Tibial nerve (tissue), 3 donors: Measurements from ENCODE around the gene FAF2.

ENCODE experiments used
- POLR2A ChIP-seq, 2 donors: fragments of 450-650 bp; IDR thresholded peaks; one replicate each; pipeline ENCODE4 v1.6.1; 2017; ENCODE audit warnings: antibody characterized with exemption in 2 of 2, mild to moderate bottlenecking in 2 of 2, moderate library complexity in 2 of 2
- TF ChIP-seq, protein P1 (sequence below), 5 experiments: fragments of 200-600 bp in 3 of 5; fragments of 450-650 bp in 2 of 5; sonication (generic) in 3 of 5; IDR thresholded peaks; one replicate each; pipeline ENCODE4 v1.5.1; 2016 to 2019; ENCODE audit warnings: antibody characterized with exemption in 5 of 5, mild to moderate bottlenecking in 3 of 5, moderate library complexity in 2 of 5

DNA sequence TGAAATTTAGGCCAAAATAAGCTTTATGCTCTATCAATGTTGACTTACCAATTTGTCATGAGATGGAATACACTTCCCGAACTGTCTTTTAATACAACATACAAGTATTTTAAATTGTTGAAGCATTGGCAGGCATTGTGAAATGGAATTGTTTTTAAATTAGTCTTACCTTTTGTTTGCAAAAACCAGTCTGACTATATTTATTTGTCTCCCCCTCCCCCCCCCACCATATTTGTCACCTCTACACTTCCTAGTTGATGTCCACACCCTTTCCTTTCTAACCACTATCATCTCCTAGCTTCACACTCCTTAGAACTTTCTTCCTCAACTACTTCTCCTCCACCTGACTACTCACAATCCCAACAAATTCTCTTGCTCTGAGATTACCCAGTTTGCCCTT lies 40.9 kb downstream of the FAF2 start:
- TF ChIP-seq, protein P1, sequence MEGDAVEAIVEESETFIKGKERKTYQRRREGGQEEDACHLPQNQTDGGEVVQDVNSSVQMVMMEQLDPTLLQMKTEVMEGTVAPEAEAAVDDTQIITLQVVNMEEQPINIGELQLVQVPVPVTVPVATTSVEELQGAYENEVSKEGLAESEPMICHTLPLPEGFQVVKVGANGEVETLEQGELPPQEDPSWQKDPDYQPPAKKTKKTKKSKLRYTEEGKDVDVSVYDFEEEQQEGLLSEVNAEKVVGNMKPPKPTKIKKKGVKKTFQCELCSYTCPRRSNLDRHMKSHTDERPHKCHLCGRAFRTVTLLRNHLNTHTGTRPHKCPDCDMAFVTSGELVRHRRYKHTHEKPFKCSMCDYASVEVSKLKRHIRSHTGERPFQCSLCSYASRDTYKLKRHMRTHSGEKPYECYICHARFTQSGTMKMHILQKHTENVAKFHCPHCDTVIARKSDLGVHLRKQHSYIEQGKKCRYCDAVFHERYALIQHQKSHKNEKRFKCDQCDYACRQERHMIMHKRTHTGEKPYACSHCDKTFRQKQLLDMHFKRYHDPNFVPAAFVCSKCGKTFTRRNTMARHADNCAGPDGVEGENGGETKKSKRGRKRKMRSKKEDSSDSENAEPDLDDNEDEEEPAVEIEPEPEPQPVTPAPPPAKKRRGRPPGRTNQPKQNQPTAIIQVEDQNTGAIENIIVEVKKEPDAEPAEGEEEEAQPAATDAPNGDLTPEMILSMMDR (IDR thresholded peaks at IDR 0.05) = no peak
- TF ChIP-seq POLR2A (IDR thresholded peaks at IDR 0.05) = no peak
